H1 (cell line): ENCODE data around the gene SEC63. TPM values are rescaled to one million over a fixed set of nuclear protein-coding genes. Genes with fewer than 3 reads are reported as not detected.

Source experiments
- CTCF ChIA-PET: fragments of 300-600 bp; sonication (Branson Sonifier 250); formaldehyde crosslinking; loops from one replicate; lab custom pipeline; 2021; ENCODE audit not compliant: partially characterized antibody; lab: Charles Lee
- POLR2A ChIA-PET: fragments of 300-600 bp; sonication (Branson Sonifier 250); formaldehyde crosslinking; loops from one replicate; lab custom pipeline; 2021; ENCODE audit warnings: inconsistent platforms; ENCODE audit not compliant: partially characterized antibody; lab: Charles Lee
- DNase-seq, 2 experiments: peaks; one replicate each; pipeline versions ENCODE4 v3.0.0 to v3.0.0-alpha.2; 2010 to 2022; ENCODE audit warnings: low spot score in 2 of 2, low read depth in 1 of 2, mixed read lengths in 1 of 2
- FAIRE-seq: peaks from 2 replicates; lab custom pipeline; 2011; peaks lifted over from hg19 to GRCh38; lab: Jason Lieb, UNC
- H2AFZ ChIP-seq: 2 replicates; pipeline ENCODE4 v1.8.1; 2012; ENCODE audit warnings: low read length, inconsistent platforms
- H2AK5ac ChIP-seq: 2 replicates; pipeline ENCODE4 v1.6.1; 2013; ENCODE audit warnings: low read depth, low read length
- H2BK120ac ChIP-seq: replicated peaks from 2 replicates; pipeline ENCODE3; 2013; ENCODE audit warnings: low read depth, low read length, inconsistent platforms
- H2BK12ac ChIP-seq: 2 replicates; pipeline ENCODE4 v1.6.1; 2013; ENCODE audit warnings: low read depth, low read length
- H2BK15ac ChIP-seq: 2 replicates; pipeline ENCODE4 v1.6.1; 2013; ENCODE audit warnings: low read length
- H2BK20ac ChIP-seq: 2 replicates; pipeline ENCODE4 v1.6.1; 2013; ENCODE audit warnings: low read length
- H2BK5ac ChIP-seq: 2 replicates; pipeline ENCODE4 v1.6.1; 2013; ENCODE audit warnings: low read depth, low read length
- H3K14ac ChIP-seq: 2 replicates; pipeline ENCODE4 v1.6.1; 2013; ENCODE audit warnings: inconsistent platforms; ENCODE audit not compliant: insufficient read length
- H3K18ac ChIP-seq: 2 replicates; pipeline ENCODE4 v1.6.1; 2013; ENCODE audit warnings: low read length; ENCODE audit errors: extremely low read depth
- H3K23ac ChIP-seq: 2 replicates; pipeline ENCODE4 v1.6.1; 2013; ENCODE audit warnings: inconsistent platforms; ENCODE audit not compliant: insufficient read length
- H3K23me2 ChIP-seq: 2 replicates; pipeline ENCODE4 v1.6.1; 2013; ENCODE audit warnings: low read depth, low read length
- H3K27ac ChIP-seq: 2 replicates; pipeline ENCODE4 v1.6.1; 2011; ENCODE audit warnings: low read depth, low read length, inconsistent platforms
- H3K27me3 ChIP-seq, 4 experiments: replicated peaks in 1 of 4; 1 replicate in 1 of 4; 2 replicates in 3 of 4; pipeline versions ENCODE4 v1.6.1 to v1.8.1; 2011 to 2013; ENCODE audit warnings: low read length in 3 of 4, mild to moderate bottlenecking in 3 of 4, inconsistent platforms in 2 of 4, mixed read lengths in 2 of 4, moderate library complexity in 1 of 4; ENCODE audit not compliant: control insufficient read depth in 3 of 4, insufficient read depth in 3 of 4; ENCODE audit errors: extremely low read depth in 1 of 4
- H3K36me3 ChIP-seq, 4 experiments: 2 replicates each; pipeline versions ENCODE4 v1.6.1 to v1.8.1; 2011 to 2013; ENCODE audit warnings: mild to moderate bottlenecking in 4 of 4, low read length in 3 of 4, moderate library complexity in 2 of 4, control low read depth in 1 of 4, inconsistent platforms in 1 of 4; ENCODE audit not compliant: insufficient read depth in 4 of 4, control insufficient read depth in 2 of 4
- H3K4ac ChIP-seq: replicated peaks from 2 replicates; pipeline ENCODE3; 2013; ENCODE audit warnings: low read length, low read depth, mixed read lengths, inconsistent platforms; ENCODE audit not compliant: insufficient read length
- H3K4me1 ChIP-seq, 4 experiments: replicated peaks in 1 of 4; 1 replicate in 1 of 4; 2 replicates in 3 of 4; pipeline versions ENCODE4 v1.6.1 to v1.8.1; 2011 to 2013; ENCODE audit warnings: low read length in 3 of 4, inconsistent platforms in 2 of 4, mixed read lengths in 1 of 4; ENCODE audit not compliant: insufficient read depth in 4 of 4, control insufficient read depth in 3 of 4
- H3K4me2 ChIP-seq, 2 experiments: 2 replicates each; pipeline versions ENCODE4 v1.6.1 to v1.8.1; 2011 to 2013; ENCODE audit warnings: low read depth in 2 of 2, low read length in 2 of 2, control low read depth in 1 of 2, inconsistent platforms in 1 of 2, mild to moderate bottlenecking in 1 of 2; ENCODE audit not compliant: insufficient read depth in 1 of 2
- H3K4me3 ChIP-seq, 4 experiments: fragments of 200-600, 300-600 bp in 1 of 4; sonication (generic), shearing (Covaris generic), sonication (Bioruptor Twin) in 1 of 4; 2 replicates each; pipeline versions ENCODE4 v1.5.1 to v1.8.1; 2011 to 2016; ENCODE audit warnings: low read length in 4 of 4, low read depth in 3 of 4, control low read depth in 2 of 4, inconsistent platforms in 2 of 4, mild to moderate bottlenecking in 2 of 4, mixed read lengths in 1 of 4, moderate library complexity in 1 of 4; ENCODE audit not compliant: insufficient read depth in 2 of 4; ENCODE audit errors: extremely low read depth in 1 of 4
- H3K56ac ChIP-seq: replicated peaks from 2 replicates; pipeline ENCODE3; 2013; ENCODE audit warnings: low read depth, mild to moderate bottlenecking, mixed read lengths, low read length, inconsistent platforms; ENCODE audit not compliant: insufficient read length
- H3K79me1 ChIP-seq: 2 replicates; pipeline ENCODE4 v1.6.1; 2013; ENCODE audit warnings: low read depth, low read length, control low read depth
- H3K79me2 ChIP-seq, 2 experiments: 2 replicates each; pipeline versions ENCODE4 v1.6.1 to v1.8.1; 2012 to 2013; ENCODE audit warnings: low read length in 2 of 2, mild to moderate bottlenecking in 2 of 2, inconsistent platforms in 1 of 2; ENCODE audit not compliant: insufficient read depth in 2 of 2, control insufficient read depth in 1 of 2
- H3K9ac ChIP-seq, 4 experiments: replicated peaks in 1 of 4; 1 replicate in 1 of 4; 2 replicates in 3 of 4; pipeline versions ENCODE4 v1.6.1 to v1.8.1; 2011 to 2013; ENCODE audit warnings: low read depth in 3 of 4, low read length in 3 of 4, control low read depth in 2 of 4, mild to moderate bottlenecking in 2 of 4, moderate library complexity in 2 of 4, inconsistent platforms in 1 of 4; ENCODE audit errors: extremely low read depth in 1 of 4
- H3K9me3 ChIP-seq, 2 experiments: 2 replicates each; pipeline versions ENCODE4 v1.6.1 to v1.8.1; 2012 to 2013; ENCODE audit warnings: mild to moderate bottlenecking in 2 of 2, moderate library complexity in 2 of 2, control low read depth in 1 of 2, inconsistent platforms in 1 of 2, low read depth in 1 of 2, low read length in 1 of 2, mixed read lengths in 1 of 2; ENCODE audit not compliant: insufficient read depth in 2 of 2
- H4K20me1 ChIP-seq, 2 experiments: replicated peaks in 1 of 2; 2 replicates each; pipeline versions ENCODE3 to v1.8.1; 2011 to 2013; ENCODE audit warnings: inconsistent platforms in 2 of 2, low read length in 2 of 2, mild to moderate bottlenecking in 1 of 2; ENCODE audit not compliant: insufficient read depth in 2 of 2, control insufficient read depth in 1 of 2
- H4K5ac ChIP-seq: 2 replicates; pipeline ENCODE4 v1.6.1; 2013; ENCODE audit warnings: low read length, low read depth, mixed read lengths, inconsistent platforms; ENCODE audit not compliant: insufficient read length
- H4K8ac ChIP-seq: 2 replicates; pipeline ENCODE4 v1.8.0; 2013; ENCODE audit warnings: mild to moderate bottlenecking, moderate library complexity, low read length, inconsistent platforms; ENCODE audit not compliant: insufficient read depth; ENCODE audit errors: extremely low read depth
- H4K91ac ChIP-seq: replicated peaks from 2 replicates; pipeline ENCODE3; 2013; ENCODE audit warnings: low read length, mixed read lengths, inconsistent platforms; ENCODE audit not compliant: insufficient read length
- CBX8 ChIP-seq: fragments of 300-800, 300-1000 bp; sonication (generic); IDR thresholded peaks from 2 replicates; pipeline ENCODE4 v1.7.1; 2016; ENCODE audit warnings: low read depth, low read length, borderline replicate concordance
- CHD2 ChIP-seq: IDR thresholded peaks from 2 replicates; pipeline ENCODE4 v1.6.1; 2012; ENCODE audit warnings: low read length, improper control_type of control experiment
- CREB1 ChIP-seq: IDR thresholded peaks from 2 replicates; pipeline ENCODE4 v1.6.1; 2012; ENCODE audit warnings: inconsistent platforms
- EGR1 ChIP-seq: IDR thresholded peaks from 2 replicates; pipeline ENCODE4 v1.6.1; 2011; ENCODE audit warnings: low read depth, low read length, borderline replicate concordance
- GABPA ChIP-seq: IDR thresholded peaks from 2 replicates; pipeline ENCODE4 v1.6.1; 2011; ENCODE audit warnings: mild to moderate bottlenecking, low read length, moderate library complexity, borderline replicate concordance; ENCODE audit not compliant: insufficient read depth
- KDM5A ChIP-seq: fragments of 200-600 bp; IDR thresholded peaks from 2 replicates; pipeline ENCODE4 v1.7.1; 2012; ENCODE audit warnings: mild to moderate bottlenecking, low read length, inconsistent platforms, mixed read lengths
- NANOG ChIP-seq: IDR thresholded peaks from 2 replicates; pipeline ENCODE4 v1.6.1; 2011; ENCODE audit warnings: low read length, low read depth, mild to moderate bottlenecking, inconsistent platforms; ENCODE audit not compliant: insufficient read depth, poor library complexity, severe bottlenecking
- RBBP5 ChIP-seq: IDR thresholded peaks from 2 replicates; pipeline ENCODE4 v1.7.1; 2012; ENCODE audit warnings: low read depth, mild to moderate bottlenecking, inconsistent platforms, low read length, moderate library complexity, borderline replicate concordance
- SP1 ChIP-seq: IDR thresholded peaks from 2 replicates; pipeline ENCODE4 v1.6.1; 2011; ENCODE audit warnings: low read depth, low read length
- SP2 ChIP-seq: IDR thresholded peaks from 2 replicates; pipeline ENCODE4 v1.6.1; 2012; ENCODE audit warnings: mild to moderate bottlenecking, low read length, inconsistent platforms
- SRF ChIP-seq: IDR thresholded peaks from 2 replicates; pipeline ENCODE4 v1.6.1; 2011; ENCODE audit warnings: mild to moderate bottlenecking, low read depth, low read length, moderate library complexity
- TBP ChIP-seq: IDR thresholded peaks from 2 replicates; pipeline ENCODE4 v1.6.1; 2011; ENCODE audit warnings: low read depth, low read length, improper control_type of control experiment
- TEAD4 ChIP-seq: IDR thresholded peaks from 2 replicates; pipeline ENCODE4 v1.6.1; 2012; ENCODE audit warnings: low read depth, low read length, inconsistent platforms, mixed read lengths
- YY1 ChIP-seq: IDR thresholded peaks from 2 replicates; pipeline ENCODE4 v1.6.1; 2011; ENCODE audit warnings: low read depth, mild to moderate bottlenecking, low read length
- WGBS, 2 experiments: shearing (Covaris generic) in 1 of 2; methylation state at CpG; one replicate each; pipeline versions ENCODE4 v1.1.6 to v1.1.7; 2013 to 2015; ENCODE audit warnings: low lambda C conversion rate in 2 of 2, mixed read lengths in 2 of 2, inconsistent platforms in 1 of 2, low coverage in 1 of 2, missing lambda C conversion rate in 1 of 2; ENCODE audit not compliant: insufficient replicate concordance in 2 of 2, insufficient coverage in 1 of 2, insufficient read length in 1 of 2; ENCODE audit errors: extremely low coverage in 1 of 2, missing lambda C conversion rate in 1 of 2; 5-methylcytosine and 5-hydroxymethylcytosine counted together
- polyA plus RNA-seq, 7 experiments: library from polyadenylated mRNA; depleted of rRNA in 3 of 7; stranded (reverse) in 5 of 7; unstranded in 2 of 7; fragments of >200 nt in 5 of 7; fragments of 200-250 nt in 2 of 7; gene quantifications; 1 replicate in 5 of 7; 2 replicates in 1 of 7; 4 replicates in 1 of 7; pipeline versions ENCODE4 v1.2.1 to v1.2.3, GENCODE V29; 2011 to 2013; ENCODE audit warnings: missing spikeins in 2 of 7, mixed read lengths in 2 of 7
- total RNA-seq: library from RNA; stranded (reverse); fragmentation: NEBNext Ultra II Directional; extraction: Animal tissue kit (Norgen Biotek cat#: 25700); gene quantifications from 2 replicates; pipeline ENCODE4 v1.2.1, GENCODE V29; 2021

SEC63 gene
- total and polyA plus RNA-seq, 2 of the 8 experiments (the other 6 are each of a cell fraction or from before 2014, with no cell fraction given), result 17.3 to 121 TPM

DNA sequence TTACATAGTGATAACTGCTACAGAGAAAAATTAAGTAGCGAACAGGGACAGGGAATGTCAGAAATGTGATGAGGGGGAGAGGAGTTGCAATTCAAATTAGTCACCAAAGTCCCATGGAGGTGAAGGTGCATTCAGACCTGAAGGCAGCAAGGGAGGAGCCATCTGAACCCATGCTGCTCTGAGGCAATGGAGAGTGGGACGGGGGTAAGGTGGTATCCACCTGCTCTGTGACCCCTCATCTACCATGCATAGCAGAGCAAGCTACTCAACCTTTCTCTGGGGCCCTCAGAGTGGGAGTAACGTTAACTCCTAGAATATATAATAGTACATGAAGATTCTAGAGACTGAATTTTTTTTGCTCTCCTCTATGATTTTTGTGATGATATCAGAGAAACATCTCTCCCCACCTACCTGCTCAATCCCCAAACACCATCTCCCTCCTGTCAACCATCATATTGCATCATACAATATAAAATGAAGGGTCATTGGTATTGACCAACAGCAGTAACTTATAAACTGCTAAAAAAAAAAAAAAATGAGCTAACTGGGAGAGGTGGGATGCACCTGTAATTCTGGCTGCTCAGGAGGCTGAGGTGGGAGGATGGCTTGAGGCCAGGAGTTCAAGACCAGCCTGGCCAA is 117.3 kb downstream of the SEC63 start:
- no peak overlapping the region for H3K9ac ChIP-seq
- 96% methylated on average over 3 of the region's 3 CpGs; no CpG with 5 or more reads in 1 of the 2 experiments for WGBS, 2 experiments
- H2BK12ac ChIP-seq, result no peak overlapping the region
- H3K4me1 ChIP-seq, result no peaks in the 10 kb centered on the region
- H3K36me3 ChIP-seq, result no peaks in the 10 kb centered on the region
- H2BK120ac ChIP-seq, result no peak overlapping the region
- H2AK5ac ChIP-seq, result no peak overlapping the region
- no peak overlapping the region for H3K23ac ChIP-seq
- CTCF ChIA-PET, result interaction anchor here (1.1 to 2.7 kb wide), 7 partner anchors 10 to 165 kb away, joined by 3 to 8 read pairs (median 3); no protein-coding TSS in a partner anchor
- H3K27ac ChIP-seq, result no peak overlapping the region
- no peak overlapping the region for H3K56ac ChIP-seq
- H3K9me3 ChIP-seq, result no peaks in the 10 kb centered on the region
- no peaks in the 10 kb centered on the region for H3K27me3 ChIP-seq
- no peak for FAIRE-seq
- H3K4ac ChIP-seq, result no peak overlapping the region
- no peak overlapping the region for H2BK20ac ChIP-seq
- H3K18ac ChIP-seq, result no peak overlapping the region
- H3K14ac ChIP-seq, result no peak overlapping the region
- no peak overlapping the region for H2AFZ ChIP-seq
- no peak overlapping the region for H4K91ac ChIP-seq
- no peaks in the 10 kb centered on the region for H3K79me2 ChIP-seq
- H3K23me2 ChIP-seq, result no peaks in the 10 kb centered on the region
- H4K20me1 ChIP-seq, result no peaks in the 10 kb centered on the region
- POLR2A ChIA-PET, result no interaction called here
- H2BK5ac ChIP-seq, result no peak overlapping the region
- H4K8ac ChIP-seq, result no peak overlapping the region
- H3K4me2 ChIP-seq, result no peak overlapping the region
- H3K4me3 ChIP-seq, result no peak overlapping the region
- DNase-seq, result peak in 1 of 2 experiments; percentile 17
- no peak overlapping the region for H2BK15ac ChIP-seq
- no peaks in the 10 kb centered on the region for H3K79me1 ChIP-seq
- no peak overlapping the region for H4K5ac ChIP-seq
- TF ChIP-seq KDM5A, result no peak
- TF ChIP-seq YY1, result no peak
- TF ChIP-seq RBBP5, result no peak
- no peak for TF ChIP-seq CHD2
- no peak for TF ChIP-seq GABPA
- no peak for TF ChIP-seq NANOG
- TF ChIP-seq SP2, result no peak
- TF ChIP-seq TBP, result no peak
- TF ChIP-seq EGR1, result no peak
- TF ChIP-seq SRF, result no peak
- TF ChIP-seq SP1, result no peak
- TF ChIP-seq CREB1, result no peak
- no peak for TF ChIP-seq CBX8
- TF ChIP-seq TEAD4, result no peak
